Esophagus squamous epithelium (tissue), 4 donors: ENCODE data around the gene PLCH2.

Source experiments
- CTCF ChIP-seq, 6 experiments: fragments of 450-650 bp in 4 of 6; fragments of 200-600 bp in 2 of 6; sonication (generic) in 2 of 6; IDR thresholded peaks; one replicate each; pipeline ENCODE4 v1.5.1; 2016 to 2019; ENCODE audit warnings: antibody characterized with exemption in 6 of 6, mild to moderate bottlenecking in 4 of 6, moderate library complexity in 4 of 6
- POLR2A ChIP-seq, 4 donors: fragments of 450-650 bp; IDR thresholded peaks; one replicate each; pipeline ENCODE4 v1.6.1; 2017; ENCODE audit warnings: antibody characterized with exemption in 4 of 4, mild to moderate bottlenecking in 4 of 4, moderate library complexity in 3 of 4

GRCh38 chr1:2502210-2502609, 26.1 kb downstream of the PLCH2 start:
- TF ChIP-seq CTCF (IDR thresholded peaks at IDR 0.05) (no peak), POLR2A (IDR thresholded peaks at IDR 0.05) (no peak)
